WTC11 (cell line): ENCODE data around the gene SGTA. TPM values are rescaled to one million over a fixed set of nuclear protein-coding genes. Genes with fewer than 3 reads are reported as not detected.
A peak's percentile ranks its signal among the peaks of the same experiment; 100 is the strongest.

Experiments
- ATAC-seq: fragments of 200-7000 bp; cut with Tn5 transposase; 2 replicates; pipeline ENCODE4 v1.10.0; 2021; ENCODE audit warnings: mild to moderate bottlenecking, moderate library complexity
- CTCF ChIA-PET: fragments of 300-600 bp; sonication (Branson Sonifier 250); formaldehyde crosslinking; loops from one replicate; lab custom pipeline; 2021; ENCODE audit warnings: antibody characterized with exemption; lab: Charles Lee
- POLR2A ChIA-PET: fragments of 350-600 bp; sonication (Branson Sonifier 250); formaldehyde crosslinking; loops from one replicate; lab custom pipeline; 2021; ENCODE audit warnings: antibody characterized with exemption; lab: Charles Lee
- DNase-seq: peaks from one replicate; pipeline ENCODE4 v3.0.0; 2021; ENCODE audit warnings: low spot score
- H3K27ac Mint-ChIP-seq: 2 replicates; pipeline ENCODE4 v1.8.0; 2021; ENCODE audit warnings: mixed read lengths
- H3K27me3 Mint-ChIP-seq: 2 replicates; pipeline ENCODE4 v1.8.0; 2021; ENCODE audit warnings: low read depth, mild to moderate bottlenecking, moderate library complexity, mixed read lengths
- H3K36me3 Mint-ChIP-seq: 2 replicates; pipeline ENCODE4 v1.8.0; 2021; ENCODE audit warnings: mixed read lengths
- H3K4me1 Mint-ChIP-seq: 2 replicates; pipeline ENCODE4 v1.8.0; 2022; ENCODE audit warnings: mixed read lengths
- H3K4me3 Mint-ChIP-seq: 2 replicates; pipeline ENCODE4 v1.8.0; 2021; ENCODE audit warnings: mild to moderate bottlenecking, moderate library complexity, mixed read lengths
- H3K9me3 Mint-ChIP-seq: 2 replicates; pipeline ENCODE4 v1.8.0; 2021; ENCODE audit warnings: mixed read lengths
- CREB1 ChIP-seq: sonication (generic); formaldehyde crosslinking; IDR thresholded peaks from 2 replicates; pipeline ENCODE4 v1.8.0; 2023; ENCODE audit warnings: mild to moderate bottlenecking, missing genetic modification reagents
- ESRRA ChIP-seq: sonication (generic); formaldehyde crosslinking; IDR thresholded peaks from 2 replicates; pipeline ENCODE4 v1.8.1; 2022; ENCODE audit warnings: mild to moderate bottlenecking, missing genetic modification reagents, borderline replicate concordance
- FOXJ3 ChIP-seq: sonication (generic); formaldehyde crosslinking; IDR thresholded peaks from 2 replicates; pipeline ENCODE4 v1.9.0; 2021; ENCODE audit warnings: missing genetic modification reagents, mild to moderate bottlenecking, borderline replicate concordance
- FOXP1 ChIP-seq: sonication (generic); formaldehyde crosslinking; IDR thresholded peaks from 2 replicates; pipeline ENCODE4 v1.8.0; 2022; ENCODE audit warnings: missing genetic modification reagents, mild to moderate bottlenecking, moderate library complexity, borderline replicate concordance
- GRHL2 ChIP-seq: fragments of 250-450 bp; sonication (Bioruptor Pico); IDR thresholded peaks from 2 replicates; pipeline ENCODE4 v1.8.0; 2022; ENCODE audit warnings: mild to moderate bottlenecking, moderate library complexity; ENCODE audit not compliant: insufficient replicate concordance, severe bottlenecking
- HMGA2 ChIP-seq: fragments of 250-450 bp; sonication (Bioruptor Pico); IDR thresholded peaks from 2 replicates; pipeline ENCODE4 v1.4.0; 2021; ENCODE audit warnings: mild to moderate bottlenecking, moderate library complexity
- KAT7 ChIP-seq: sonication (generic); formaldehyde crosslinking; IDR thresholded peaks from 2 replicates; pipeline ENCODE4 v1.8.1; 2023; ENCODE audit warnings: missing genetic modification reagents, mild to moderate bottlenecking, borderline replicate concordance
- MYBL2 ChIP-seq: sonication (generic); formaldehyde crosslinking; IDR thresholded peaks from 2 replicates; pipeline ENCODE4 v1.8.1; 2023; ENCODE audit warnings: mild to moderate bottlenecking, moderate library complexity, missing genetic modification reagents
- NFATC4 ChIP-seq: fragments of 250-450 bp; sonication (Bioruptor Pico); IDR thresholded peaks from 2 replicates; pipeline ENCODE4 v1.9.0; 2021; ENCODE audit warnings: mild to moderate bottlenecking
- NR1H2 ChIP-seq: sonication (generic); formaldehyde crosslinking; IDR thresholded peaks from 2 replicates; pipeline ENCODE4 v1.9.0; 2021; ENCODE audit warnings: mild to moderate bottlenecking, moderate library complexity, missing genetic modification reagents
- NR2C2 ChIP-seq: sonication (generic); formaldehyde crosslinking; IDR thresholded peaks from 2 replicates; pipeline ENCODE4 v1.8.0; 2022; ENCODE audit warnings: mild to moderate bottlenecking, missing genetic modification reagents
- NR3C1 ChIP-seq: sonication (generic); formaldehyde crosslinking; conservative IDR thresholded peaks from 2 replicates; pipeline ENCODE4 v1.8.1; 2023; ENCODE audit warnings: low read depth, mild to moderate bottlenecking, missing genetic modification reagents
- SOX15 ChIP-seq: fragments of 250-450 bp; sonication (Bioruptor Pico); IDR thresholded peaks from 2 replicates; pipeline ENCODE4 v1.9.0; 2021; ENCODE audit warnings: mild to moderate bottlenecking
- SP1 ChIP-seq: sonication (generic); formaldehyde crosslinking; conservative IDR thresholded peaks from 2 replicates; pipeline ENCODE4 v1.8.1; 2022; ENCODE audit warnings: missing genetic modification reagents
- ZNF263 ChIP-seq: sonication (generic); formaldehyde crosslinking; IDR thresholded peaks from 2 replicates; pipeline ENCODE4 v1.8.1; 2022; ENCODE audit warnings: low read depth, mild to moderate bottlenecking, moderate library complexity, missing genetic modification reagents
- ZNF512 ChIP-seq: sonication (generic); formaldehyde crosslinking; IDR thresholded peaks from 2 replicates; pipeline ENCODE4 v1.8.1; 2022; ENCODE audit warnings: missing genetic modification reagents, borderline replicate concordance
- total RNA-seq: library from RNA; stranded (reverse); gene quantifications from 3 replicates; pipeline ENCODE4 v1.2.3, GENCODE V29; 2021
- TF ChIP-seq, protein P1 (sequence below): sonication (generic); formaldehyde crosslinking; IDR thresholded peaks from 2 replicates; pipeline ENCODE4 v1.8.0; 2022; ENCODE audit warnings: mild to moderate bottlenecking, missing genetic modification reagents
- TF ChIP-seq, protein P2 (sequence below): fragments of 250-450 bp; sonication (Bioruptor Pico); IDR thresholded peaks from 2 replicates; pipeline ENCODE4 v1.9.0; 2021; ENCODE audit warnings: mild to moderate bottlenecking
- TF ChIP-seq, protein P3 (sequence below): fragments of 250-450 bp; sonication (Bioruptor Pico); IDR thresholded peaks from 2 replicates; pipeline ENCODE4 v1.9.0; 2021; ENCODE audit warnings: moderate library complexity, mild to moderate bottlenecking, inconsistent platforms, borderline replicate concordance
- TF ChIP-seq, protein P4 (sequence below): sonication (generic); formaldehyde crosslinking; IDR thresholded peaks from 2 replicates; pipeline ENCODE4 v1.8.1; 2023; ENCODE audit warnings: mild to moderate bottlenecking, missing genetic modification reagents, moderate library complexity
- TF ChIP-seq, protein P5 (sequence below): fragments of 200-600 bp; IDR thresholded peaks from 2 replicates; pipeline ENCODE4 v1.8.0; 2022; ENCODE audit warnings: antibody characterized with exemption
- TF ChIP-seq, protein P6 (sequence below): sonication (generic); formaldehyde crosslinking; IDR thresholded peaks from 2 replicates; pipeline ENCODE4 v1.8.0; 2023; ENCODE audit warnings: missing genetic modification reagents, mild to moderate bottlenecking, borderline replicate concordance
- TF ChIP-seq, protein P7 (sequence below): sonication (generic); formaldehyde crosslinking; conservative IDR thresholded peaks from 2 replicates; pipeline ENCODE4 v1.8.1; 2022; ENCODE audit warnings: mild to moderate bottlenecking, missing genetic modification reagents

The SGTA gene
- total RNA-seq, 1 experiment from 2014 or later, result 91.2 TPM

- TF ChIP-seq, protein P1, sequence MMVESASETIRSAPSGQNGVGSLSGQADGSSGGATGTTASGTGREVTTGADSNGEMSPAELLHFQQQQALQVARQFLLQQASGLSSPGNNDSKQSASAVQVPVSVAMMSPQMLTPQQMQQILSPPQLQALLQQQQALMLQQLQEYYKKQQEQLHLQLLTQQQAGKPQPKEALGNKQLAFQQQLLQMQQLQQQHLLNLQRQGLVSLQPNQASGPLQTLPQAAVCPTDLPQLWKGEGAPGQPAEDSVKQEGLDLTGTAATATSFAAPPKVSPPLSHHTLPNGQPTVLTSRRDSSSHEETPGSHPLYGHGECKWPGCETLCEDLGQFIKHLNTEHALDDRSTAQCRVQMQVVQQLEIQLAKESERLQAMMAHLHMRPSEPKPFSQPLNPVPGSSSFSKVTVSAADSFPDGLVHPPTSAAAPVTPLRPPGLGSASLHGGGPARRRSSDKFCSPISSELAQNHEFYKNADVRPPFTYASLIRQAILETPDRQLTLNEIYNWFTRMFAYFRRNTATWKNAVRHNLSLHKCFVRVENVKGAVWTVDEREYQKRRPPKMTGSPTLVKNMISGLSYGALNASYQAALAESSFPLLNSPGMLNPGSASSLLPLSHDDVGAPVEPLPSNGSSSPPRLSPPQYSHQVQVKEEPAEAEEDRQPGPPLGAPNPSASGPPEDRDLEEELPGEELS (CRISPR knock-in tag), result no peak
- TF ChIP-seq MYBL2 (CRISPR knock-in tag), result peak; percentile 68; the same call in 1 of the 2 replicates
- TF ChIP-seq, protein P2, sequence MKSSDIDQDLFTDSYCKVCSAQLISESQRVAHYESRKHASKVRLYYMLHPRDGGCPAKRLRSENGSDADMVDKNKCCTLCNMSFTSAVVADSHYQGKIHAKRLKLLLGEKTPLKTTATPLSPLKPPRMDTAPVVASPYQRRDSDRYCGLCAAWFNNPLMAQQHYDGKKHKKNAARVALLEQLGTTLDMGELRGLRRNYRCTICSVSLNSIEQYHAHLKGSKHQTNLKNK, result no peak
- TF ChIP-seq, protein P3, sequence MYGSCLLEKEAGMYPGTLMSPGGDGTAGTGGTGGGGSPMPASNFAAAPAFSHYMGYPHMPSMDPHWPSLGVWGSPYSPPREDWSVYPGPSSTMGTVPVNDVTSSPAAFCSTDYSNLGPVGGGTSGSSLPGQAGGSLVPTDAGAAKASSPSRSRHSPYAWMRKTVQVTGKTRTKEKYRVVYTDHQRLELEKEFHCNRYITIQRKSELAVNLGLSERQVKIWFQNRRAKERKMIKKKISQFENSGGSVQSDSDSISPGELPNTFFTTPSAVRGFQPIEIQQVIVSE (CRISPR knock-in tag), result no peak
- 0 out of 2 replicates have a peak, but pooled peaks have one; percentile 19 for TF ChIP-seq FOXP1 (CRISPR knock-in tag)
- no peak for TF ChIP-seq CREB1 (CRISPR knock-in tag)
- no peak; the same call in 1 of the 2 replicates for TF ChIP-seq ESRRA (CRISPR knock-in tag)
- no peak for TF ChIP-seq NR1H2 (CRISPR knock-in tag)
- TF ChIP-seq HMGA2 (CRISPR knock-in tag), result no peak
Observed at GRCh38 chr19:2719920-2720776, 62.9 kb downstream of the SGTA start (continued).

DNA sequence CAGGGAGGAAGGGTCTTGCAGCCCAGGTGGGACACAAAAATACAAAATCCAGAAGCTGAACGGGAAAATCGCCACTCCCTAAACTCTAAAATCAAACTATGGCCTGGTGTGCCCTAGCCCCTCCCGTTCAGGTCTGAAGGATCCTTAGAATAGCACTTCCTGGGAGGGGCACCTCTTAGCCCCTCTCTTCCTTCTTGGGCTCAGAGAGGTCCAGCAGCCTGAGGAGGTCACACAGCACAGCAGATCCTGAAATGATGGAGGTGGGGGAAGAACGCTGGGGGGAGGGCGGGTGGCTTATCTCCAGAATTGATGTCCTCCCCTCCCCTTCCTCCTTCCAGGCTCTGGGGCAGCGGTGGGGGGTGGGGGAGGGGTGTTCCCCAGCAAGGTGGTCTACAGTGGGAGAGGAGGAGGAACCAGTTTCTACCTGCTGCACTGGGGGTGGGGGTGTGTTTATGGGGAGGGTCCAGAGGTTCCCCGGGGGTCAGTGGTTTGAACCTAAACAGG lies 63.8 kb downstream of the SGTA start:
- Mint-ChIP-seq H3K36me3 (peaks cover 12% of the 10 kb centered on the region), H3K4me3 (peak overlapping the region; percentile 58), H3K27ac (no peak overlapping the region), H3K9me3 (peaks cover 12% of the 10 kb centered on the region), H3K4me1 (peaks cover 8% of the 10 kb centered on the region), H3K27me3 (no peaks in the 10 kb centered on the region; the same call in 1 of the 2 replicates)
- POLR2A ChIA-PET, result interaction anchor here (0.7 kb wide), 1 partner anchor 20 kb away, joined by 3 read pairs; no protein-coding TSS in a partner anchor
- CTCF ChIA-PET, result no interaction called here
- DNase-seq, result no peak
- no peak for ATAC-seq
- TF ChIP-seq NR3C1 (CRISPR knock-in tag), result no peak
- TF ChIP-seq, protein P4, sequence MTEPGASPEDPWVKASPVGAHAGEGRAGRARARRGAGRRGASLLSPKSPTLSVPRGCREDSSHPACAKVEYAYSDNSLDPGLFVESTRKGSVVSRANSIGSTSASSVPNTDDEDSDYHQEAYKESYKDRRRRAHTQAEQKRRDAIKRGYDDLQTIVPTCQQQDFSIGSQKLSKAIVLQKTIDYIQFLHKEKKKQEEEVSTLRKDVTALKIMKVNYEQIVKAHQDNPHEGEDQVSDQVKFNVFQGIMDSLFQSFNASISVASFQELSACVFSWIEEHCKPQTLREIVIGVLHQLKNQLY, result no peak
- TF ChIP-seq, protein P5, sequence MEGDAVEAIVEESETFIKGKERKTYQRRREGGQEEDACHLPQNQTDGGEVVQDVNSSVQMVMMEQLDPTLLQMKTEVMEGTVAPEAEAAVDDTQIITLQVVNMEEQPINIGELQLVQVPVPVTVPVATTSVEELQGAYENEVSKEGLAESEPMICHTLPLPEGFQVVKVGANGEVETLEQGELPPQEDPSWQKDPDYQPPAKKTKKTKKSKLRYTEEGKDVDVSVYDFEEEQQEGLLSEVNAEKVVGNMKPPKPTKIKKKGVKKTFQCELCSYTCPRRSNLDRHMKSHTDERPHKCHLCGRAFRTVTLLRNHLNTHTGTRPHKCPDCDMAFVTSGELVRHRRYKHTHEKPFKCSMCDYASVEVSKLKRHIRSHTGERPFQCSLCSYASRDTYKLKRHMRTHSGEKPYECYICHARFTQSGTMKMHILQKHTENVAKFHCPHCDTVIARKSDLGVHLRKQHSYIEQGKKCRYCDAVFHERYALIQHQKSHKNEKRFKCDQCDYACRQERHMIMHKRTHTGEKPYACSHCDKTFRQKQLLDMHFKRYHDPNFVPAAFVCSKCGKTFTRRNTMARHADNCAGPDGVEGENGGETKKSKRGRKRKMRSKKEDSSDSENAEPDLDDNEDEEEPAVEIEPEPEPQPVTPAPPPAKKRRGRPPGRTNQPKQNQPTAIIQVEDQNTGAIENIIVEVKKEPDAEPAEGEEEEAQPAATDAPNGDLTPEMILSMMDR, result no peak
- TF ChIP-seq GRHL2 (CRISPR knock-in tag), result no peak
- TF ChIP-seq ESRRA (CRISPR knock-in tag), result no peak
- TF ChIP-seq ZNF263 (CRISPR knock-in tag), result no peak
- TF ChIP-seq ZNF512 (CRISPR knock-in tag), result no peak
- no peak for TF ChIP-seq FOXJ3 (CRISPR knock-in tag)
- TF ChIP-seq SOX15 (CRISPR knock-in tag), result no peak
- no peak for TF ChIP-seq SP1 (CRISPR knock-in tag)
- no peak for TF ChIP-seq NFATC4
- TF ChIP-seq KAT7 (CRISPR knock-in tag), result no peak
- no peak for TF ChIP-seq NR2C2
- TF ChIP-seq, protein P6, sequence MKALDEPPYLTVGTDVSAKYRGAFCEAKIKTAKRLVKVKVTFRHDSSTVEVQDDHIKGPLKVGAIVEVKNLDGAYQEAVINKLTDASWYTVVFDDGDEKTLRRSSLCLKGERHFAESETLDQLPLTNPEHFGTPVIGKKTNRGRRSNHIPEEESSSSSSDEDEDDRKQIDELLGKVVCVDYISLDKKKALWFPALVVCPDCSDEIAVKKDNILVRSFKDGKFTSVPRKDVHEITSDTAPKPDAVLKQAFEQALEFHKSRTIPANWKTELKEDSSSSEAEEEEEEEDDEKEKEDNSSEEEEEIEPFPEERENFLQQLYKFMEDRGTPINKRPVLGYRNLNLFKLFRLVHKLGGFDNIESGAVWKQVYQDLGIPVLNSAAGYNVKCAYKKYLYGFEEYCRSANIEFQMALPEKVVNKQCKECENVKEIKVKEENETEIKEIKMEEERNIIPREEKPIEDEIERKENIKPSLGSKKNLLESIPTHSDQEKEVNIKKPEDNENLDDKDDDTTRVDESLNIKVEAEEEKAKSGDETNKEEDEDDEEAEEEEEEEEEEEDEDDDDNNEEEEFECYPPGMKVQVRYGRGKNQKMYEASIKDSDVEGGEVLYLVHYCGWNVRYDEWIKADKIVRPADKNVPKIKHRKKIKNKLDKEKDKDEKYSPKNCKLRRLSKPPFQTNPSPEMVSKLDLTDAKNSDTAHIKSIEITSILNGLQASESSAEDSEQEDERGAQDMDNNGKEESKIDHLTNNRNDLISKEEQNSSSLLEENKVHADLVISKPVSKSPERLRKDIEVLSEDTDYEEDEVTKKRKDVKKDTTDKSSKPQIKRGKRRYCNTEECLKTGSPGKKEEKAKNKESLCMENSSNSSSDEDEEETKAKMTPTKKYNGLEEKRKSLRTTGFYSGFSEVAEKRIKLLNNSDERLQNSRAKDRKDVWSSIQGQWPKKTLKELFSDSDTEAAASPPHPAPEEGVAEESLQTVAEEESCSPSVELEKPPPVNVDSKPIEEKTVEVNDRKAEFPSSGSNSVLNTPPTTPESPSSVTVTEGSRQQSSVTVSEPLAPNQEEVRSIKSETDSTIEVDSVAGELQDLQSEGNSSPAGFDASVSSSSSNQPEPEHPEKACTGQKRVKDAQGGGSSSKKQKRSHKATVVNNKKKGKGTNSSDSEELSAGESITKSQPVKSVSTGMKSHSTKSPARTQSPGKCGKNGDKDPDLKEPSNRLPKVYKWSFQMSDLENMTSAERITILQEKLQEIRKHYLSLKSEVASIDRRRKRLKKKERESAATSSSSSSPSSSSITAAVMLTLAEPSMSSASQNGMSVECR, result no peak
- TF ChIP-seq, protein P7, sequence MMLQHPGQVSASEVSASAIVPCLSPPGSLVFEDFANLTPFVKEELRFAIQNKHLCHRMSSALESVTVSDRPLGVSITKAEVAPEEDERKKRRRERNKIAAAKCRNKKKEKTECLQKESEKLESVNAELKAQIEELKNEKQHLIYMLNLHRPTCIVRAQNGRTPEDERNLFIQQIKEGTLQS (CRISPR knock-in tag), result no peak
